ENCODE measurements around the gene RBKS. TPM values are rescaled to one million over a fixed set of nuclear protein-coding genes. Genes with fewer than 3 reads are reported as not detected.
"Not testable (repeated sequence)": the region's sequence is repeated elsewhere in the genome, so short reads cannot be mapped to it uniquely, and the experiment has no call there.

RBKS gene
- total RNA-seq, 1 donor from 2014 or later, result 2.0 TPM

DNA sequence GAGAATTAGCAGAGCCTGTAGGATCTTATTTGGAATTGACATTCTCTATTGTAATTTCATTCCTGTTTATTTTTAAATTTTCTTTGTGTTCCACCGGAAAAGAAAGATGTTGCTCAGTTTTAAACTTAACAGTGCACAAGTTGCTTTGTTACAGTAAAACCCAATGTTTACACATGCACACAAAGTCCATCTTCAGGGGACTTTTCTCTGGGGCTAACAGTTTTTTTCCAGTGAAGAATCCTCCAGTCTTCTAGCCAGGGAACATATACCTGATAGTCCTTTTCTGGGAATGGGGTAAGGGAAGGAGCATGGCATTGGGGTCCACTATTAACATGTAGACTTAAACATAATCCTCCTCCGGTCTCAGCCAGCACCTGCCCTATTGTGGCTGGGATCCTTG, 143.9 kb downstream of the RBKS start:
- peaks cover 5% of the 10 kb centered on the region for H3K9me3 Mint-ChIP-seq (ENCODE audit: unreplicated experiment)

DNA sequence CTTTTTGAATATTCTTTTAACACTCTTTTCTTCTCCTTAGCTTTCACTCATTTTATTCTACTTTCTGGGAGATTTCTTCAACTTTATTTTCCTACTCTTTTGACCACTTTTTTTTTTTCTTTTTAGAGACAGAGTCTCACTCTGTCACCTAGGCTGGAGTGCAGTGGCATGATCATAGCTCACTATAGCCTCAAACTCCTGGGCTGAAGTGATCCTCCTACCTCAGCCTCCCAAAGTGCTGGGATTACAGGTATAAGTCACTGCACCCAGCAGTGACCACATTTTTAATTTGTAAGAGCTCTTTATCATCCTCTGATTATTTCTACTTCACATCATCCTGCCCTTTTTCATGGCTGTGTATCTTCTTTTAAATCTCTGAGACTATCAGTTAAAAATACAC, 144.7 kb downstream of the RBKS start:
- not testable (repeated sequence) for H3K4me3 Mint-ChIP-seq (ENCODE audit: unreplicated experiment); DNase-seq (ENCODE audit: low spot score); H3K4me1 Mint-ChIP-seq (ENCODE audit: unreplicated experiment); H3K9me3 Mint-ChIP-seq (ENCODE audit: unreplicated experiment); H3K27me3 Mint-ChIP-seq (ENCODE audit: unreplicated experiment); H3K27ac Mint-ChIP-seq (ENCODE audit: unreplicated experiment)
- peaks cover 11% of the 10 kb centered on the region for H3K36me3 Mint-ChIP-seq (ENCODE audit: low read depth, unreplicated experiment)

More for the DNA sequence above, 143.9 kb downstream of the RBKS start:
- Mint-ChIP-seq H3K27me3 (ENCODE audit: unreplicated experiment) (peaks cover 6% of the 10 kb centered on the region), H3K27ac (ENCODE audit: unreplicated experiment) (no peak overlapping the region), H3K4me1 (ENCODE audit: unreplicated experiment) (no peaks in the 10 kb centered on the region), H3K36me3 (ENCODE audit: low read depth, unreplicated experiment) (peaks cover 6% of the 10 kb centered on the region), H3K4me3 (ENCODE audit: unreplicated experiment) (no peak overlapping the region)
- no peak for DNase-seq (ENCODE audit: low spot score)
- TF ChIP-seq, protein P1, sequence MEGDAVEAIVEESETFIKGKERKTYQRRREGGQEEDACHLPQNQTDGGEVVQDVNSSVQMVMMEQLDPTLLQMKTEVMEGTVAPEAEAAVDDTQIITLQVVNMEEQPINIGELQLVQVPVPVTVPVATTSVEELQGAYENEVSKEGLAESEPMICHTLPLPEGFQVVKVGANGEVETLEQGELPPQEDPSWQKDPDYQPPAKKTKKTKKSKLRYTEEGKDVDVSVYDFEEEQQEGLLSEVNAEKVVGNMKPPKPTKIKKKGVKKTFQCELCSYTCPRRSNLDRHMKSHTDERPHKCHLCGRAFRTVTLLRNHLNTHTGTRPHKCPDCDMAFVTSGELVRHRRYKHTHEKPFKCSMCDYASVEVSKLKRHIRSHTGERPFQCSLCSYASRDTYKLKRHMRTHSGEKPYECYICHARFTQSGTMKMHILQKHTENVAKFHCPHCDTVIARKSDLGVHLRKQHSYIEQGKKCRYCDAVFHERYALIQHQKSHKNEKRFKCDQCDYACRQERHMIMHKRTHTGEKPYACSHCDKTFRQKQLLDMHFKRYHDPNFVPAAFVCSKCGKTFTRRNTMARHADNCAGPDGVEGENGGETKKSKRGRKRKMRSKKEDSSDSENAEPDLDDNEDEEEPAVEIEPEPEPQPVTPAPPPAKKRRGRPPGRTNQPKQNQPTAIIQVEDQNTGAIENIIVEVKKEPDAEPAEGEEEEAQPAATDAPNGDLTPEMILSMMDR (IDR thresholded peaks at IDR 0.05; ENCODE audit: unreplicated experiment), result no peak

DNA sequence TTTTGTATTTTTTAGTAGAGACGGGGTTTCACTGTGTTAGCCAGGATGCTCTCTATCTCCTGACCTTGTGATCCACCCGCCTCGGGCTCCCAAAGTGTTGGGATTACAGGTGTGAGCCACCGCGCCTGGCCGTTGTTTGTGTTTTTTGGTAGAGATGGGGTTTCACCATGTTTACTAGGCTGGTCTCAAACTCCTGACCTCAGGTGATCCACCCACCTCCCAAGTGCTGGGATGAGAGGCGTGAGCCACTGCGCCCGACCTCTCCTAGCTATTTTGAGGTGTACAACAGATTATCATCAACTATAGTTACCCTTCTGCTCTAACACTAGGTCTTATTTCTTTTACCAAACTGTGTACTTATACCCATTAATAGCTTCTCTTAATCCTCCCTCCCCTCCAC, 147.6 kb downstream of the RBKS start:
- H3K36me3 Mint-ChIP-seq (ENCODE audit: low read depth, unreplicated experiment), result peaks cover 8% of the 10 kb centered on the region
- no peak overlapping the region for H3K4me3 Mint-ChIP-seq (ENCODE audit: unreplicated experiment)
- peaks cover 11% of the 10 kb centered on the region for H3K4me1 Mint-ChIP-seq (ENCODE audit: unreplicated experiment)
- no peak for DNase-seq (ENCODE audit: low spot score)
- H3K27me3 Mint-ChIP-seq (ENCODE audit: unreplicated experiment), result peaks cover 6% of the 10 kb centered on the region
- TF ChIP-seq, protein P1 (IDR thresholded peaks at IDR 0.05; ENCODE audit: unreplicated experiment), result no peak
- H3K27ac Mint-ChIP-seq (ENCODE audit: unreplicated experiment), result no peak overlapping the region
- H3K9me3 Mint-ChIP-seq (ENCODE audit: unreplicated experiment), result no peaks in the 10 kb centered on the region

DNA sequence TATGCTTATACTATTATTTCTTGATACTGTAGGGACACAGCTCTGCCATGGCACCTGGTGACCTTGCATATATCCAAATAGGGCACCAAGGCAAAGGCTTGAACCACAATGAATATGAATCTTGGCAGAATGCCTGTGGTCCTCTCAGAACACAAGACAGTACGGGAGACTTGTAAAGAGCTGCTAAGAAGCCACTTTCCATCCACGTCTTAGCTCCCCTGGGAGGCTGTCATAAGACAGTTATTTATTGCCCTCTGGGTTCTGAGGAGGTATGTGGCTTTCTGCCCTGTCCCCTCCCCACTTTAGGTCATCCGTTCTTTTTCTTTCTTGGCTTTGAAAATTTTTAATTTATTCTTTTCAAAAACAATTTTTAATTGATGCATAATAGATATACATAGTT, 148.5 kb downstream of the RBKS start:
- Mint-ChIP-seq H3K4me3 (ENCODE audit: unreplicated experiment) (no peak overlapping the region), H3K27ac (ENCODE audit: unreplicated experiment) (no peak overlapping the region), H3K9me3 (ENCODE audit: unreplicated experiment) (no peaks in the 10 kb centered on the region), H3K36me3 (ENCODE audit: low read depth, unreplicated experiment) (peaks cover 8% of the 10 kb centered on the region), H3K4me1 (ENCODE audit: unreplicated experiment) (peaks cover 16% of the 10 kb centered on the region), H3K27me3 (ENCODE audit: unreplicated experiment) (peaks cover 6% of the 10 kb centered on the region)
- TF ChIP-seq, protein P1 (IDR thresholded peaks at IDR 0.05; ENCODE audit: unreplicated experiment), result no peak
- DNase-seq (ENCODE audit: low spot score), result no peak

DNA sequence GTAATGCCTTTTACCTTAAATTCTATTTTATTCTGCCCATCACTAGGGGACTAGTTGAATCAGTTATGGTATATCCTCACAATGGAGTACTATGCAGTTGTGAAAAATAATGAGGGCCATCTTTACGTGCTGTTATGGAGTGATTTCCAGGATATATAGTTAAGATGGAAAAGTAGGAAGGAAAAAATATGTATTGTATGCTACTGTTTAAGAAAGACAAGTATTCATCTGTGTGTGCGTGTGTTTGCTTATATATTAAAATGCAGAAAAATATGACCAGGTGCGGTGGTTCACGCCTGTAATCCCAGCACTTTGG, 151.2 kb downstream of the RBKS start:
- TF ChIP-seq, protein P1 (IDR thresholded peaks at IDR 0.05; ENCODE audit: unreplicated experiment), result no peak
- Mint-ChIP-seq H3K4me3 (ENCODE audit: unreplicated experiment) (no peak overlapping the region), H3K4me1 (ENCODE audit: unreplicated experiment) (peaks cover 23% of the 10 kb centered on the region), H3K9me3 (ENCODE audit: unreplicated experiment) (no peaks in the 10 kb centered on the region), H3K36me3 (ENCODE audit: low read depth, unreplicated experiment) (peaks cover 8% of the 10 kb centered on the region), H3K27ac (ENCODE audit: unreplicated experiment) (no peak overlapping the region), H3K27me3 (ENCODE audit: unreplicated experiment) (peaks cover 6% of the 10 kb centered on the region)
- no peak for DNase-seq (ENCODE audit: low spot score)
